IPS DF 6.9 (cell line): ENCODE results near the gene C2CD5.

Experiments
- DNase-seq: peaks from one replicate; pipeline ENCODE4 v3.0.0-alpha.2; 2013; ENCODE audit warnings: low read depth, low spot score
- H3K27ac ChIP-seq: one replicate; pipeline ENCODE4 v1.5.1; 2013; ENCODE audit warnings: low read length, control low read depth
- H3K27me3 ChIP-seq: 2 replicates; pipeline ENCODE4 v1.6.1; 2013; ENCODE audit warnings: mild to moderate bottlenecking, low read length; ENCODE audit not compliant: control insufficient read depth, insufficient read depth
- H3K36me3 ChIP-seq: 2 replicates; pipeline ENCODE4 v1.6.1; 2013; ENCODE audit warnings: low read length; ENCODE audit not compliant: control insufficient read depth, insufficient read depth
- H3K4me1 ChIP-seq: 2 replicates; pipeline ENCODE4 v1.6.1; 2013; ENCODE audit warnings: low read length; ENCODE audit not compliant: control insufficient read depth, insufficient read depth
- H3K4me3 ChIP-seq: 2 replicates; pipeline ENCODE4 v1.5.1; 2013; ENCODE audit warnings: mild to moderate bottlenecking, low read length
- H3K9me3 ChIP-seq: 2 replicates; pipeline ENCODE4 v1.6.1; 2013; ENCODE audit warnings: low read length, inconsistent platforms; ENCODE audit not compliant: control insufficient read depth, insufficient read depth
- WGBS: extraction: QIAGEN DNeasy Blood & Tissue Kit; methylation state at CpG from one replicate; pipeline ENCODE4 v1.1.7; 2013; ENCODE audit warnings: mixed read lengths, missing lambda C conversion rate; ENCODE audit not compliant: insufficient read length, insufficient coverage; 5-methylcytosine and 5-hydroxymethylcytosine counted together

C2CD5 gene

DNA sequence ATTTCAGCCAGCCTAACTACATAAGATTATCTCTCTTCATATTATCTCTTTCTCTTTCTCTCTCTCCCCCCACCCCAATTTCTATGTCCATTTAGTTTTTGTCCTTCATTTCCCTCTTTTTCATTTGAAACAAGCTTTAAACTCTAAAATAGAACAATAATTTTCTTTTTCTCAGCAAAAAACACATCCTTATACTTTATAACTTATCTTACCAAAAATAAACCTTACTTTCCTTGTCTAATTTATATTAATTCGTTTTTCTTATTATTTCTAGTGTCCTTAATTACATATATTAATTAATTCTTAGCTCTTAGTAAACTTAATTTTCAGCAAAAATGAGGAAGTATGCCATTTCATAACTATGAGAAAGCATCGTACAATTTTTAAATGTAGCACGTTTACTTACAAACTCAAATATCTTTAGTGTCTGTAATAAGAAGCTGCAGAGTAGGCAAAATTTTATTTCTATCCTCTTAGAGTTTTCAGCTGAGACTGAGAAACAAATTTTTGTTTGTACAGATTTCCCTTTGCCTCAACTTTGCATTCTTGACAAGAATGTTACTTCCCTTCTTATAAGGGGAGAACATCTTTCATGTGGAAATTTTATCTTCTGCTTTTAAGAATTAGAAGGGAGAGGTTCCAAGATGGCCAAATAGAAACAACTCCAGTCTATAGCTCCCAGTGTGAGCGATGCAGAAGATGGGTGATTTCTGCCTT is 144.7 kb downstream of the C2CD5 start:
- no peaks in the 10 kb centered on the region for H3K9me3 ChIP-seq
- H3K27ac ChIP-seq = no peak overlapping the region
- no peak overlapping the region for H3K4me3 ChIP-seq
- H3K4me1 ChIP-seq = no peaks in the 10 kb centered on the region
- H3K27me3 ChIP-seq = no peaks in the 10 kb centered on the region
- DNase-seq = no peak
- H3K36me3 ChIP-seq = no peaks in the 10 kb centered on the region
- WGBS = 100% methylated on average over 1 of the region's 4 CpGs
